Measurements from ENCODE around the gene RASGEF1C. TPM values are rescaled to one million over a fixed set of nuclear protein-coding genes. Genes with fewer than 3 reads are reported as not detected.

Gene RASGEF1C
- total RNA-seq, 2 experiments from 2014 or later: not detected

- peak overlapping the region; percentile 40 for H3K27ac Mint-ChIP-seq
- POLR2A ChIA-PET: no interaction called here
- peak; percentile 25 for DNase-seq
- H3K36me3 Mint-ChIP-seq (ENCODE audit: low read depth): peaks cover 1% of the 10 kb centered on the region
- CTCF ChIA-PET: no interaction called here
- no peak for ATAC-seq
- no peaks in the 10 kb centered on the region for H3K27me3 Mint-ChIP-seq
- intact Hi-C loops (cut with DNase I, micrococcal nuclease): loop anchor here in 1 of 2 experiments (1.0 to 5.0 kb wide), 7 partner anchors 165 to 522 kb away; partner anchors contain the start of genes CANX, HNRNPH1, MRNIP and RUFY1
- peak overlapping the region; percentile 49 for H3K4me3 Mint-ChIP-seq
- peaks cover 2% of the 10 kb centered on the region for H3K9me3 Mint-ChIP-seq (ENCODE audit: low read depth)
- H3K4me1 Mint-ChIP-seq: peaks cover 29% of the 10 kb centered on the region
Observed at GRCh38 chr5:180072556-180072955, 136.5 kb downstream of the RASGEF1C start.

GRCh38 chr5:180072256-180072548 lies 136.8 kb downstream of the RASGEF1C start:
- intact Hi-C loops (cut with DNase I, micrococcal nuclease): loop anchor here in 1 of 2 experiments (1.0 to 5.0 kb wide), 7 partner anchors 165 to 522 kb away; partner anchors contain the start of genes CANX, HNRNPH1, MRNIP and RUFY1
- CTCF ChIA-PET: no interaction called here
- H3K27me3 Mint-ChIP-seq: no peaks in the 10 kb centered on the region
- peak overlapping the region; percentile 49 for H3K4me3 Mint-ChIP-seq
- POLR2A ChIA-PET: no interaction called here
- H3K9me3 Mint-ChIP-seq (ENCODE audit: low read depth): peaks cover 2% of the 10 kb centered on the region
- peaks cover 1% of the 10 kb centered on the region for H3K36me3 Mint-ChIP-seq (ENCODE audit: low read depth)
- no peak for ATAC-seq
- H3K27ac Mint-ChIP-seq: peak overlapping the region; percentile 40
- DNase-seq: no peak
- H3K4me1 Mint-ChIP-seq: peaks cover 29% of the 10 kb centered on the region

GRCh38 chr5:180071531-180072255 lies 137.3 kb downstream of the RASGEF1C start, which contains the start of gene RNF130:
TSS of gene RNF130 (minus strand) at chr5:180071759. CDS start at chr5:180071702, 57 bp downstream.
- intact Hi-C loops (cut with DNase I, micrococcal nuclease): loop anchor here in 1 of 2 experiments (1.0 to 5.0 kb wide), 8 partner anchors 19 to 521 kb away; partner anchors contain the start of genes CANX, HNRNPH1, MRNIP and RUFY1
- POLR2A ChIA-PET: interaction anchor here (0.7 kb wide), 1 partner anchor 149 kb away, joined by 5 read pairs; no protein-coding TSS in a partner anchor
- peaks cover 2% of the 10 kb centered on the region for H3K9me3 Mint-ChIP-seq (ENCODE audit: low read depth)
- H3K4me1 Mint-ChIP-seq: peaks cover 29% of the 10 kb centered on the region
- H3K4me3 Mint-ChIP-seq: peak within 1 kb of the TSS; percentile 80
- no peaks in the 10 kb centered on the region for H3K27me3 Mint-ChIP-seq
- ATAC-seq (peak; percentile 79), DNase-seq (peak; percentile 93)
- CTCF ChIA-PET: no interaction called here
- peak within 1 kb of the TSS; percentile 44 for H3K27ac Mint-ChIP-seq
- H3K36me3 Mint-ChIP-seq (ENCODE audit: low read depth): peaks cover 1% of the 10 kb centered on the region

- Mint-ChIP-seq H3K4me1 (peaks cover 29% of the 10 kb centered on the region), H3K36me3 (ENCODE audit: low read depth) (peaks cover 1% of the 10 kb centered on the region), H3K9me3 (ENCODE audit: low read depth) (peaks cover 2% of the 10 kb centered on the region), H3K4me3 (peak overlapping the region; percentile 80), H3K27ac (peak overlapping the region; percentile 44), H3K27me3 (no peaks in the 10 kb centered on the region)
- peak; percentile 30 for DNase-seq
- ChIA-PET CTCF (interaction anchor here (1.1 kb wide), 1 partner anchor 165 kb away, joined by 4 read pairs; no protein-coding TSS in a partner anchor), POLR2A (interaction anchor here (0.7 to 1.4 kb wide), 2 partner anchors 21 to 150 kb away, joined by 3 to 5 read pairs; no protein-coding TSS in a partner anchor)
- intact Hi-C loops (cut with DNase I, micrococcal nuclease): loop anchor here in 1 of 2 experiments (1.0 to 5.0 kb wide), 3 partner anchors 19 to 449 kb away; partner anchors contain the start of gene HNRNPH1
- ATAC-seq: peak; percentile 14
Observed at GRCh38 chr5:180070756-180071530, 138.1 kb downstream of the RASGEF1C start.

- H3K27ac Mint-ChIP-seq: no peak overlapping the region
- H3K36me3 Mint-ChIP-seq (ENCODE audit: low read depth): peaks cover 1% of the 10 kb centered on the region
- intact Hi-C loops (cut with DNase I, micrococcal nuclease): loop anchor here in 1 of 2 experiments (5.0 kb wide), 2 partner anchors 267 to 447 kb away; partner anchors contain the start of gene HNRNPH1
- ChIA-PET CTCF (interaction anchor here (1.1 to 1.5 kb wide), 2 partner anchors 10 to 164 kb away, joined by 3 to 4 read pairs; no protein-coding TSS in a partner anchor), POLR2A (interaction anchor here (0.7 to 1.4 kb wide), 2 partner anchors 23 to 656 kb away, joined by 3 to 4 read pairs; no protein-coding TSS in a partner anchor)
- ATAC-seq (no peak), DNase-seq (no peak)
- H3K4me3 Mint-ChIP-seq: peak overlapping the region; percentile 80
- H3K4me1 Mint-ChIP-seq: peaks cover 29% of the 10 kb centered on the region
- no peaks in the 10 kb centered on the region for H3K27me3 Mint-ChIP-seq
- H3K9me3 Mint-ChIP-seq (ENCODE audit: low read depth): peaks cover 2% of the 10 kb centered on the region
Observed at GRCh38 chr5:180069589-180070247, 139.3 kb downstream of the RASGEF1C start.

GRCh38 chr5:180068519-180069090 lies 140.4 kb downstream of the RASGEF1C start:
- CTCF ChIA-PET: interaction anchor here (1.5 kb wide), 1 partner anchor 11 kb away, joined by 3 read pairs; no protein-coding TSS in a partner anchor
- Mint-ChIP-seq H3K4me3 (no peak overlapping the region), H3K27me3 (peaks cover 2% of the 10 kb centered on the region), H3K4me1 (peaks cover 29% of the 10 kb centered on the region), H3K36me3 (ENCODE audit: low read depth) (peaks cover 1% of the 10 kb centered on the region), H3K9me3 (ENCODE audit: low read depth) (peaks cover 2% of the 10 kb centered on the region), H3K27ac (no peak overlapping the region)
- POLR2A ChIA-PET: no interaction called here
- DNase-seq: no peak
- no peak for ATAC-seq
- intact Hi-C loops (cut with DNase I, micrococcal nuclease): no loop called here

- ATAC-seq: no peak
- peaks cover 2% of the 10 kb centered on the region for H3K9me3 Mint-ChIP-seq (ENCODE audit: low read depth)
- intact Hi-C loops (cut with DNase I, micrococcal nuclease): no loop called here
Observed at GRCh38 chr5:180067986-180068385, 141.0 kb downstream of the RASGEF1C start.

GRCh38 chr5:180060192-180060591 lies 148.8 kb downstream of the RASGEF1C start:
- no peaks in the 10 kb centered on the region for H3K9me3 Mint-ChIP-seq (ENCODE audit: low read depth)
- no peaks in the 10 kb centered on the region for H3K4me1 Mint-ChIP-seq
- DNase-seq (no peak), ATAC-seq (no peak)
- intact Hi-C loops (cut with DNase I, micrococcal nuclease): no loop called here
- ChIA-PET POLR2A (interaction anchor here (0.7 kb wide), 1 partner anchor 135 kb away, joined by 3 read pairs; no protein-coding TSS in a partner anchor), CTCF (no interaction called here)
- peaks cover 5% of the 10 kb centered on the region for H3K36me3 Mint-ChIP-seq (ENCODE audit: low read depth)
- no peak overlapping the region for H3K27ac Mint-ChIP-seq
- H3K27me3 Mint-ChIP-seq: peaks cover 2% of the 10 kb centered on the region
- no peak overlapping the region for H3K4me3 Mint-ChIP-seq

More at GRCh38 chr5:180067986-180068385, 141.0 kb downstream of the RASGEF1C start:
- H3K4me1 Mint-ChIP-seq: peaks cover 29% of the 10 kb centered on the region
- peaks cover 2% of the 10 kb centered on the region for H3K27me3 Mint-ChIP-seq
- DNase-seq: no peak
- CTCF ChIA-PET: interaction anchor here (1.0 to 1.3 kb wide), 2 partner anchors 10 to 23 kb away, joined by 4 read pairs; no protein-coding TSS in a partner anchor
- POLR2A ChIA-PET: no interaction called here
- no peak overlapping the region for H3K4me3 Mint-ChIP-seq
- peaks cover 1% of the 10 kb centered on the region for H3K36me3 Mint-ChIP-seq (ENCODE audit: low read depth)
- no peak overlapping the region for H3K27ac Mint-ChIP-seq

- no peak overlapping the region for H3K4me3 Mint-ChIP-seq
- H3K36me3 Mint-ChIP-seq (ENCODE audit: low read depth): peaks cover 5% of the 10 kb centered on the region
- ChIA-PET CTCF (no interaction called here), POLR2A (no interaction called here)
- intact Hi-C loops (cut with DNase I, micrococcal nuclease): no loop called here
- peaks cover under 1% of the 10 kb centered on the region for H3K4me1 Mint-ChIP-seq
- DNase-seq: no peak
- H3K27me3 Mint-ChIP-seq: no peaks in the 10 kb centered on the region
- no peak overlapping the region for H3K27ac Mint-ChIP-seq
- no peak for ATAC-seq
- H3K9me3 Mint-ChIP-seq (ENCODE audit: low read depth): no peaks in the 10 kb centered on the region
Observed at GRCh38 chr5:180059326-180059725, 149.7 kb downstream of the RASGEF1C start.

- Mint-ChIP-seq H3K27ac (no peak overlapping the region), H3K36me3 (ENCODE audit: low read depth) (peaks cover 5% of the 10 kb centered on the region), H3K4me1 (peaks cover 7% of the 10 kb centered on the region), H3K4me3 (no peak overlapping the region), H3K9me3 (ENCODE audit: low read depth) (no peaks in the 10 kb centered on the region), H3K27me3 (no peaks in the 10 kb centered on the region)
- DNase-seq (no peak), ATAC-seq (no peak)
- ChIA-PET CTCF (no interaction called here), POLR2A (no interaction called here)
- intact Hi-C loops (cut with DNase I, micrococcal nuclease): no loop called here
Observed at GRCh38 chr5:180056153-180056552, 152.9 kb downstream of the RASGEF1C start.

Measured in activated CD4-positive, alpha-beta T cell treated with anti-CD3 and anti-CD28 coated beads for 36 hours (primary cell).